ENCODE results near the gene SETD9. TPM values are rescaled to one million over a fixed set of nuclear protein-coding genes. Genes with fewer than 3 reads are reported as not detected.

SETD9 gene
- total and polyA plus RNA-seq, 2 experiments from 2014 or later: 13.1 to 19.2 TPM

DNA sequence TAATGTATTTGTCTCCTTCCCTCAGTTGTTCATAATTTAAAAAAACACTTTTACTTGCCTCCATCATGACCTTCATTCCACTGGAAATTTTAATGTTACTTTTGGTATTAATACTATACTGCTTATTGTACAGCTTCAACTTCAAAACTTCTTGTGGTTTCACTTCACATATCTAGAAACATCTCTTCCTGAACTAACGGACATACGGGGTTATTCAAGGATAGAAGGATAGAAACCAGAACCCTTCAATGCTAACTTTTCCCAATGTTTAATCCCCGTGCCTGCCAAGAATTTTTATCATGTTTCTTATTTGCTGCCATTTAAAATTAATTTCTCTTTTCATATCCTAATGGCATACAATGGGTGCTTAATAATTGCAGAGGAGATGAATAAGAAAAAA, 36.3 kb upstream of the SETD9 start:
- Mint-ChIP-seq H3K27ac (no peak overlapping the region), H3K9me3 (no peaks in the 10 kb centered on the region), H3K27me3 (ENCODE audit: insufficient read depth, low read depth, poor library complexity) (no peaks in the 10 kb centered on the region), H3K4me1 (no peaks in the 10 kb centered on the region), H3K4me3 (no peak overlapping the region), H3K36me3 (ENCODE audit: low read depth) (peaks cover 15% of the 10 kb centered on the region; the same call in 2 of the 3 replicates)
- H3K4me2 ChIP-seq: no peak overlapping the region
- TF ChIP-seq STAT1 (IDR thresholded peaks at IDR 0.05; ENCODE audit: unreplicated experiment) (no peak), ZNF114 (CRISPR knock-in tag; IDR thresholded peaks at IDR 0.05) (no peak), NANOG (IDR thresholded peaks at IDR 0.05; ENCODE audit: borderline replicate concordance) (no peak), POLR2AphosphoS5 (IDR thresholded peaks at IDR 0.05; ENCODE audit: low read depth) (no peak)
- TF ChIP-seq, protein P1, sequence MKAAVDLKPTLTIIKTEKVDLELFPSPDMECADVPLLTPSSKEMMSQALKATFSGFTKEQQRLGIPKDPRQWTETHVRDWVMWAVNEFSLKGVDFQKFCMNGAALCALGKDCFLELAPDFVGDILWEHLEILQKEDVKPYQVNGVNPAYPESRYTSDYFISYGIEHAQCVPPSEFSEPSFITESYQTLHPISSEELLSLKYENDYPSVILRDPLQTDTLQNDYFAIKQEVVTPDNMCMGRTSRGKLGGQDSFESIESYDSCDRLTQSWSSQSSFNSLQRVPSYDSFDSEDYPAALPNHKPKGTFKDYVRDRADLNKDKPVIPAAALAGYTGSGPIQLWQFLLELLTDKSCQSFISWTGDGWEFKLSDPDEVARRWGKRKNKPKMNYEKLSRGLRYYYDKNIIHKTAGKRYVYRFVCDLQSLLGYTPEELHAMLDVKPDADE (IDR thresholded peaks at IDR 0.05): no peak
- no peak overlapping the region for H3K27ac ChIP-seq (ENCODE audit: low read depth)
- no peaks in the 10 kb centered on the region for H4K20me1 ChIP-seq (replicated peaks; ENCODE audit: insufficient read depth)
- 0 out of 2 replicates have a peak, but pooled peaks cover 3% of the 10 kb centered on the region for H3K36me3 ChIP-seq (ENCODE audit: insufficient read depth)
- H3K79me2 ChIP-seq (replicated peaks; ENCODE audit: insufficient read depth): no peaks in the 10 kb centered on the region
- H3F3A ChIP-seq (replicated peaks; ENCODE audit: low read depth): no peaks in the 10 kb centered on the region
- no peak overlapping the region for H3K4me3 ChIP-seq
- no peaks in the 10 kb centered on the region for H3K4me1 ChIP-seq (ENCODE audit: insufficient read depth)
- no peak overlapping the region for H2AFZ ChIP-seq
- no peak for DNase-seq (ENCODE audit: low spot score)
- no peaks in the 10 kb centered on the region for H3K27me3 ChIP-seq (ENCODE audit: insufficient read depth)
- H3K9me2 ChIP-seq (ENCODE audit: insufficient read depth): no peaks in the 10 kb centered on the region
- ATAC-seq: no peak

DNA sequence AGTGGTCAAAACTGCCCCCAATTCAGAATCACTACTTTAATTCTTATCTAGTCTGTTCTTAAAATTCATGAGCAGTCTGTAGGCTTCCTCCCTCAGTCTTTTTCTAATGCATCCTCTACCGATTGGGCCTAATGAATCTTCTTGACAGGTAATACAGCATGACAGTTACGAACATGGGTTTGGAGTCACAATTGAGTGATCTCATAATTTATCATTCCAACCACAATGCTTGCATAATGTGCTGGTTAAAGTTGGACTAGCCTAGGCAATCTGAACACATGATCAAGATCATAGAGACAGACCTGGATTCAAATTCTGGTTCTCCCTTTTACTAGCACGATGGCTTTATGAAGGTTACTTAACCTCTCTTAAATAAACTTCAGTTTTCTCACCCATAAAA, 33.1 kb upstream of the SETD9 start:
- no peak overlapping the region for H3K4me3 ChIP-seq
- Mint-ChIP-seq H3K36me3 (ENCODE audit: low read depth) (peaks cover 11% of the 10 kb centered on the region; the same call in 2 of the 3 replicates), H3K9me3 (no peaks in the 10 kb centered on the region), H3K27me3 (ENCODE audit: insufficient read depth, low read depth, poor library complexity) (no peaks in the 10 kb centered on the region), H3K4me1 (no peaks in the 10 kb centered on the region), H3K27ac (no peak overlapping the region), H3K4me3 (no peak overlapping the region)
- ATAC-seq: no peak
- TF ChIP-seq CREB1 (CRISPR knock-in tag; IDR thresholded peaks at IDR 0.05; ENCODE audit: low read depth) (no peak), EZH2phosphoT487 (IDR thresholded peaks at IDR 0.05; ENCODE audit: unreplicated experiment) (no peak), ZNF331 (CRISPR knock-in tag; IDR thresholded peaks at IDR 0.05; ENCODE audit: low read depth) (no peak)
- H3K27me3 ChIP-seq (ENCODE audit: insufficient read depth): no peaks in the 10 kb centered on the region
- H3K4me2 ChIP-seq: no peak overlapping the region
- H3K36me3 ChIP-seq (ENCODE audit: insufficient read depth): 0 out of 2 replicates have a peak, but pooled peaks cover 9% of the 10 kb centered on the region
- H4K20me1 ChIP-seq (replicated peaks; ENCODE audit: insufficient read depth): no peaks in the 10 kb centered on the region
- no peak overlapping the region for H2AFZ ChIP-seq
- DNase-seq (ENCODE audit: low spot score): no peak
- no peaks in the 10 kb centered on the region for H3K4me1 ChIP-seq (ENCODE audit: insufficient read depth)
- H3F3A ChIP-seq (replicated peaks; ENCODE audit: low read depth): no peaks in the 10 kb centered on the region
- H3K9me2 ChIP-seq (ENCODE audit: insufficient read depth): no peaks in the 10 kb centered on the region
- no peaks in the 10 kb centered on the region for H3K79me2 ChIP-seq (replicated peaks; ENCODE audit: insufficient read depth)
- H3K27ac ChIP-seq (ENCODE audit: low read depth): no peak overlapping the region

DNA sequence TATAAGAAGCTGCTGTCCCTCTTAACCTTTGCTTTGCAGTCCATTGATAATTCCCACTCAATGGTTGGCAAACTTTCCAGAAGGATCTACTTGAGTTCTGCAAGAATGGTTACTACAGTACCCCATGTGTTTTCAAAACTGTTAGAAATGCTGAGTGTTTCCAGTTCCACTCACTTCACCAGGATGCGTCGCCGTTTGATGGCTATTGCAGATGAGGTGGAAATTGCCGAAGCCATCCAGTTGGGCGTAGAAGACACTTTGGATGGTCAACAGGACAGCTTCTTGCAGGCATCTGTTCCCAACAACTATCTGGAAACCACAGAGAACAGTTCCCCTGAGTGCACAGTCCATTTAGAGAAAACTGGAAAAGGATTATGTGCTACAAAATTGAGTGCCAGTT, 27.8 kb upstream of the SETD9 start:
- Histone ChIP-seq H2AFZ (no peak overlapping the region), H3K4me1 (ENCODE audit: insufficient read depth) (no peaks in the 10 kb centered on the region), H3K27me3 (ENCODE audit: insufficient read depth) (no peaks in the 10 kb centered on the region), H3F3A (replicated peaks; ENCODE audit: low read depth) (no peaks in the 10 kb centered on the region), H3K4me2 (no peak overlapping the region), H3K36me3 (ENCODE audit: insufficient read depth) (peaks cover 9% of the 10 kb centered on the region; the same call in 1 of the 2 replicates), H3K79me2 (replicated peaks; ENCODE audit: insufficient read depth) (no peaks in the 10 kb centered on the region), H3K9me2 (ENCODE audit: insufficient read depth) (no peaks in the 10 kb centered on the region), H3K4me3 (no peak overlapping the region), H3K27ac (ENCODE audit: low read depth) (no peak overlapping the region), H4K20me1 (replicated peaks; ENCODE audit: insufficient read depth) (no peaks in the 10 kb centered on the region)
- no peak overlapping the region for H3K27ac Mint-ChIP-seq
- H3K4me1 Mint-ChIP-seq: no peaks in the 10 kb centered on the region
- DNase-seq (ENCODE audit: low spot score) (no peak), ATAC-seq (no peak)
- H3K36me3 Mint-ChIP-seq (ENCODE audit: low read depth): peaks cover 36% of the 10 kb centered on the region
- no peaks in the 10 kb centered on the region for H3K9me3 Mint-ChIP-seq
- no peaks in the 10 kb centered on the region for H3K27me3 Mint-ChIP-seq (ENCODE audit: insufficient read depth, low read depth, poor library complexity)
- TF ChIP-seq JUNB (IDR thresholded peaks at IDR 0.05; ENCODE audit: unreplicated experiment): no peak
- no peak for TF ChIP-seq EZH2phosphoT487 (IDR thresholded peaks at IDR 0.05; ENCODE audit: unreplicated experiment)
- TF ChIP-seq EZH2 (IDR thresholded peaks at IDR 0.05; ENCODE audit: low read depth, unreplicated experiment): no peak
- TF ChIP-seq POLR2AphosphoS5 (IDR thresholded peaks at IDR 0.05; ENCODE audit: low read depth): no peak
- TF ChIP-seq CREB1 (CRISPR knock-in tag; IDR thresholded peaks at IDR 0.05; ENCODE audit: low read depth): no peak
- TF ChIP-seq, protein P2, sequence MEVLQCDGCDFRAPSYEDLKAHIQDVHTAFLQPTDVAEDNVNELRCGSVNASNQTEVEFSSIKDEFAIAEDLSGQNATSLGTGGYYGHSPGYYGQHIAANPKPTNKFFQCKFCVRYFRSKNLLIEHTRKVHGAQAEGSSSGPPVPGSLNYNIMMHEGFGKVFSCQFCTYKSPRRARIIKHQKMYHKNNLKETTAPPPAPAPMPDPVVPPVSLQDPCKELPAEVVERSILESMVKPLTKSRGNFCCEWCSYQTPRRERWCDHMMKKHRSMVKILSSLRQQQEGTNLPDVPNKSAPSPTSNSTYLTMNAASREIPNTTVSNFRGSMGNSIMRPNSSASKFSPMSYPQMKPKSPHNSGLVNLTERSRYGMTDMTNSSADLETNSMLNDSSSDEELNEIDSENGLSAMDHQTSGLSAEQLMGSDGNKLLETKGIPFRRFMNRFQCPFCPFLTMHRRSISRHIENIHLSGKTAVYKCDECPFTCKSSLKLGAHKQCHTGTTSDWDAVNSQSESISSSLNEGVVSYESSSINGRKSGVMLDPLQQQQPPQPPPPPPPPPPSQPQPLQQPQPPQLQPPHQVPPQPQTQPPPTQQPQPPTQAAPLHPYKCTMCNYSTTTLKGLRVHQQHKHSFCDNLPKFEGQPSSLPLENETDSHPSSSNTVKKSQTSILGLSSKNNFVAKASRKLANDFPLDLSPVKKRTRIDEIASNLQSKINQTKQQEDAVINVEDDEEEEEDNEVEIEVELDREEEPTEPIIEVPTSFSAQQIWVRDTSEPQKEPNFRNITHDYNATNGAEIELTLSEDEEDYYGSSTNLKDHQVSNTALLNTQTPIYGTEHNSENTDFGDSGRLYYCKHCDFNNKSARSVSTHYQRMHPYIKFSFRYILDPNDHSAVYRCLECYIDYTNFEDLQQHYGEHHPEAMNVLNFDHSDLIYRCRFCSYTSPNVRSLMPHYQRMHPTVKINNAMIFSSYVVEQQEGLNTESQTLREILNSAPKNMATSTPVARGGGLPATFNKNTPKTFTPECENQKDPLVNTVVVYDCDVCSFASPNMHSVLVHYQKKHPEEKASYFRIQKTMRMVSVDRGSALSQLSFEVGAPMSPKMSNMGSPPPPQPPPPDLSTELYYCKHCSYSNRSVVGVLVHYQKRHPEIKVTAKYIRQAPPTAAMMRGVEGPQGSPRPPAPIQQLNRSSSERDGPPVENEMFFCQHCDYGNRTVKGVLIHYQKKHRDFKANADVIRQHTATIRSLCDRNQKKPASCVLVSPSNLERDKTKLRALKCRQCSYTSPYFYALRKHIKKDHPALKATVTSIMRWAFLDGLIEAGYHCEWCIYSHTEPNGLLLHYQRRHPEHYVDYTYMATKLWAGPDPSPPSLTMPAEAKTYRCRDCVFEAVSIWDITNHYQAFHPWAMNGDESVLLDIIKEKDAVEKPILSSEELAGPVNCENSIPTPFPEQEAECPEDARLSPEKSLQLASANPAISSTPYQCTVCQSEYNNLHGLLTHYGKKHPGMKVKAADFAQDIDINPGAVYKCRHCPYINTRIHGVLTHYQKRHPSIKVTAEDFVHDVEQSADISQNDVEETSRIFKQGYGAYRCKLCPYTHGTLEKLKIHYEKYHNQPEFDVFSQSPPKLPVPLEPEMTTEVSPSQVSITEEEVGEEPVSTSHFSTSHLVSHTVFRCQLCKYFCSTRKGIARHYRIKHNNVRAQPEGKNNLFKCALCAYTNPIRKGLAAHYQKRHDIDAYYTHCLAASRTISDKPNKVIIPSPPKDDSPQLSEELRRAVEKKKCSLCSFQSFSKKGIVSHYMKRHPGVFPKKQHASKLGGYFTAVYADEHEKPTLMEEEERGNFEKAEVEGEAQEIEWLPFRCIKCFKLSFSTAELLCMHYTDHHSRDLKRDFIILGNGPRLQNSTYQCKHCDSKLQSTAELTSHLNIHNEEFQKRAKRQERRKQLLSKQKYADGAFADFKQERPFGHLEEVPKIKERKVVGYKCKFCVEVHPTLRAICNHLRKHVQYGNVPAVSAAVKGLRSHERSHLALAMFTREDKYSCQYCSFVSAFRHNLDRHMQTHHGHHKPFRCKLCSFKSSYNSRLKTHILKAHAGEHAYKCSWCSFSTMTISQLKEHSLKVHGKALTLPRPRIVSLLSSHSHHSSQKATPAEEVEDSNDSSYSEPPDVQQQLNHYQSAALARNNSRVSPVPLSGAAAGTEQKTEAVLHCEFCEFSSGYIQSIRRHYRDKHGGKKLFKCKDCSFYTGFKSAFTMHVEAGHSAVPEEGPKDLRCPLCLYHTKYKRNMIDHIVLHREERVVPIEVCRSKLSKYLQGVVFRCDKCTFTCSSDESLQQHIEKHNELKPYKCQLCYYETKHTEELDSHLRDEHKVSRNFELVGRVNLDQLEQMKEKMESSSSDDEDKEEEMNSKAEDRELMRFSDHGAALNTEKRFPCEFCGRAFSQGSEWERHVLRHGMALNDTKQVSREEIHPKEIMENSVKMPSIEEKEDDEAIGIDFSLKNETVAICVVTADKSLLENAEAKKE (CRISPR knock-in tag; IDR thresholded peaks at IDR 0.05): no peak
- no peak for TF ChIP-seq ZNF114 (CRISPR knock-in tag; IDR thresholded peaks at IDR 0.05)
- no peak for TF ChIP-seq NANOG (IDR thresholded peaks at IDR 0.05; ENCODE audit: borderline replicate concordance)
- no peak overlapping the region for H3K4me3 Mint-ChIP-seq

All from GM23338 (cell line).